HG02840 (cell line): Measurements from ENCODE around the gene SLC22A25.
"Not testable (repeated sequence)": the region's sequence is repeated elsewhere in the genome, so short reads cannot be mapped to it uniquely, and the experiment has no call there.

Experiments
- ATAC-seq: cut with Tn5 transposase; IDR thresholded peaks from one replicate; pipeline ENCODE4 v1.9.1; 2021; ENCODE audit warnings: mild to moderate bottlenecking, moderate library complexity, moderate number of reproducible peaks; ENCODE audit not compliant: unreplicated experiment, low FRiP score

Gene SLC22A25

DNA sequence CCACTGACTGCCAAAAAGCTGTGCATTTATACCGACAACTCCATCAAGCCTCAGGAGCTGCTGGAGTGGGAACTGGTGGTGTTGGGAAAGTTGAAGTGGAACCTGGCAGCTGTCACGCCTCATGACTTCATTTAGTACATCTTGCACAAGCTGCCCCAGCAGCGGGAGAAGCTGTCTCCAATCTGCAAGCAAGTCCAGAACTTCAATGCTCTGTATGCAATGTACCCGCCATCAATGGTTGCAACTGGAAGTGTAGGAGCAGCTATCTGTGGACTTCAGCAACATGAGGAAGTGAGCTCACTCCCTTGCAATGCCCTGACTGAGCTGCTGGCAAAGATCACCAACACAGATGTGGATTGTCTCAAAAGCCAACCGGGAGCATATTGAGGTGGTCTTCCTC is at the start of gene SLC22A25:
Gene SLC22A25, minus strand, starts transcription at position 67 of the 400 bp plus-strand sequence. CDS start 13,947 bp downstream, outside the sequence.
- ATAC-seq, result no peak

DNA sequence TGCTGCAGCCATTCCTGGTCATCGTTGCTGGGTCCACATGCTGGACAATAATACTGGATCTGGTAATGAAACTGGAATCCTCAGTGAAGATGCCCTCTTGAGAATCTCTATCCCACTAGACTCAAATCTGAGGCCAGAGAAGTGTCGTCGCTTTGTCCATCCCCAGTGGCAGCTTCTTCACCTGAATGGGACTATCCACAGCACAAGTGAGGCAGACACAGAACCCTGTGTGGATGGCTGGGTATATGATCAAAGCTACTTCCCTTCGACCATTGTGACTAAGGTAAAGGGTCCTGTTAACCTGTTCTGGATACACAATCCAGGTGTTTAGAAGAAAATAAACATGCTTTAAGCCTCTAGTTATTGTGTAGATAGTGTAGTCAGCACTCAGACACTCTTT is 46.9 kb upstream of the SLC22A25 start:
- no peak for ATAC-seq

DNA sequence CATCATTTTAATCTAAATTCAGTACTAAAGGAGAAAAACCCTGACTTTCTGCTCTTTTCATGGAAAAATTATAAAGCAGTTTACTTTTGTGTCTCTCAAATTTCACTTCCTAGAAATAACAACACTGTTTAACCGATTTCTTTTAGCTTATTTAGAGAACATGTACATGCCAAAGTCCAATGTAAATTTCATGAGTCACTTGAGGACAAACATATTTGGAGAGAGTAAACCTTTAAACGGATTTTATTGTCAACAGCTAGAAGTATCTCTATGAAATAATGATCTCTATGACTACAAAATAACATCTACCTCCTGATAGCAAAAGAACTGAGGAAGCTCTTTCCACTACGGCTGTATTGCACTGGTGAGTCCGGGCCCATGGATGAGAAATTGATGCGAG is 46.3 kb upstream of the SLC22A25 start:
- no peak for ATAC-seq

DNA sequence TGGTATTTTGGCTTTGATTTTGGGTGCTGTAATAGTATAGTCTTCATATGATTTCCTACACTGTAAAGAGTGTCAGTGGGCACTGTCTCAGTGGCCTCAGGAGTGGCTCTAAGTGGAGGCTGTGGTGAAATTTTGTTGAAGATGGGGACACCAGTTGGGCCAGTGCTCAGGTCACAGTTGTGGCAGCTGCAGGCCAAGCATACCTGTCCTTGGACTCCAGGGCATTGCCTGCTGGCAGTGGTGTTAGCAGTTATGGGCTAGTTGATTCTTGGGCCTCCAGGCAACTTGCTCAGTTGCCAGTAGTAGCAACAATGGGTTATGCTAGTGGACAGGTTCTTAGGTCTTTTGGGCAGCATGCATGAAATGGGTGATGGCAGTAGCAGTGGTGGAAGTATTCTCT is 39.2 kb upstream of the SLC22A25 start:
- no peak for ATAC-seq

- ATAC-seq, result no peak
These were observed 37.5 kb upstream of the SLC22A25 start for GRCh38 chr11:63280920-63281319.

- ATAC-seq, result no peak
These were observed 34.0 kb upstream of the SLC22A25 start for GRCh38 chr11:63277345-63277943.

DNA sequence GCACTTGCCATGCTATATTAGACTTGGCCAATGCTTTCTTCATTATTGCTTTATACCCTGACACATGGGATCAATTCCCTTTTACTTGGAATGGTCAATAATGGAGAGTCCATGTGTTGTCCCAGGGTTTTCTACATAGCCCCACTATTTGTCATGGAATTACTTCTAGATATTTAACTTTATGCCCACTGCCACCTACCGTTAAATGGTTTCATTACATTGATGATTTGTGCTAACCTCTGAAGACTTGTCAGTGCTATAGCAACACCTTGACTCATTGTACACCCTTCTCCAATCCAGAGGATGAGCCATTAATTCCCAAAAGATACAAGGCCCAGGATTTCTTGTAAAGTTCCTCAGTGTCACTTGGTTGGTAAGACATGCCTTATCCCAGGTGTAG is 31.4 kb upstream of the SLC22A25 start:
- ATAC-seq, result no peak

DNA sequence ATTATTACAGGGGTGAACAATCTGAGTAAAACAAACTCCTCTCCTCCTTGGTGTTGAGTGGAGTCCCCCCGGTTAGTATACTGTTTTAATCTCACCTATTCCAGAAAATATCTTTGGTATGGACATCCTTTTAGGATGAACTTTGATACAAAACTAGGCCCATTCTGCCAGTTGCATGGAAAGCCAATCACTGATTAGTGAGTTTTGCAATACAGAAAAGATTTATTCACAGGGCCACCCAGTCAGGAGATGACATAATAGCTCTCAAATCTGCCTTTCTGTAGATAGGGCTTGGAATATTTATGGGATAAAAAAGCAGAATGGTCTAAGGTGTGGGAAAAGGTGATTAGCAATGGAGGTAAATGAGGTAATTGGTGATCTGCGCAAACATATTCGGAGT is 30.3 kb upstream of the SLC22A25 start:
- ATAC-seq, result no peak

- ATAC-seq, result no peak
These were observed 19.1 kb upstream of the SLC22A25 start for GRCh38 chr11:63262547-63262946.

DNA sequence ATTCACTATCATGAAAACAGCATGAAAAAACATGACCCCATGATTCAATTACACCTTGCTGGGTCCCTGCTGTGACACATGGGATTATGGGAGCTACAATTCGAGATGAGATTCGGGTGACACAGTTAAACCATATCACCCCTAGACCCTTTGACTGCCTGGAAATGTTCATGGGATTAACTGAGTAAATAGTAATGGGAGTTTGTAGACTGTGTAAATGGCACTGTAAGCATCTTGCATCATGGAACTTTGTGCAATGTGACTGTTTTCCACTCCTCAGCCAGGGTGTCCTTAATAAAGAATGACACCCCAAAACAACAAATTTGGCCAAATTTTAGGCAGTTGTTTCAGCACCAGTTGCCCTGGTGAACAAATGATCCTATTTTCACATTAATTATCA is 7.9 kb upstream of the SLC22A25 start:
- ATAC-seq, result no peak

GRCh38 chr11:63250162-63251050 is 7.0 kb upstream of the SLC22A25 start:
- no peak for ATAC-seq

DNA sequence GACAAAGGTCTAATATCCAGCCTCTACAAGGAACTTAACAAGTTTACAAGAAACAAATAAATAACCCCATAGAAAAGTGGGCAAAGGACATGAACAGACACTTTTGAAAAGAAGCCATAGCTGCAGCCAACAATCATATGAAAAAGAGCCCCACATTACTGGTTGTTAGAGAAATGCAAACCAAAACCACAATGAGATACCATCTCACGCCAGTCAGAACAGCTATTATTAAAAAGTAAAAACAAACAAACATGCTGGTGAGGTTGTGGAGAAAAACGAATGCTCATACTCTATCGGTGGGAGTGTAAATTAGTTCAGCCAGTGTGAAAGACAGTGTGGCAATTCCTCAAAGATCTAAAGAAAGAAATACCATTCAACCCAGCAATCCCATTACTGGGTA is 5.6 kb upstream of the SLC22A25 start:
- no peak for ATAC-seq

GRCh38 chr11:63247237-63248002 is 4.0 kb upstream of the SLC22A25 start:
- not testable (repeated sequence) for ATAC-seq

GRCh38 chr11:63246045-63246444 is 2.6 kb upstream of the SLC22A25 start:
- ATAC-seq, result no peak

DNA sequence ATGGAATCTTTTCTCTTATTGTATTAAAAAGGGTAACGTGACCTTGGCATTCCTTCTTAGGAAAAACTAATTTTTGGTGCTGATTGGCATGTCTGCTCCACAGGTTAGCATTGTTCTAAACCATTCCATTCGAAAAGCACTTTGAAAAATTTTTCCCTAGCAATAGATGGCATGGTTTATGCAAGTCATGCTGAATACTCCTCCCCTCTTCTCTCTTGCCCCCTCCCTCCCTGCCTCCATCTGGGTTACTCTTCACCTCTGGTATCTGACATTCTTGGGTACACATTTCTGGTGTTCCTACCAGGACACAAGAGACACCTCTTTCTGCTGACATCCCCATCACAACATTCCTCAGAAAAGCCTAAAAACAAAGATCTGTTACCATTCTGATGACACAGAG is 1.5 kb upstream of the SLC22A25 start:
- ATAC-seq, result no peak

DNA sequence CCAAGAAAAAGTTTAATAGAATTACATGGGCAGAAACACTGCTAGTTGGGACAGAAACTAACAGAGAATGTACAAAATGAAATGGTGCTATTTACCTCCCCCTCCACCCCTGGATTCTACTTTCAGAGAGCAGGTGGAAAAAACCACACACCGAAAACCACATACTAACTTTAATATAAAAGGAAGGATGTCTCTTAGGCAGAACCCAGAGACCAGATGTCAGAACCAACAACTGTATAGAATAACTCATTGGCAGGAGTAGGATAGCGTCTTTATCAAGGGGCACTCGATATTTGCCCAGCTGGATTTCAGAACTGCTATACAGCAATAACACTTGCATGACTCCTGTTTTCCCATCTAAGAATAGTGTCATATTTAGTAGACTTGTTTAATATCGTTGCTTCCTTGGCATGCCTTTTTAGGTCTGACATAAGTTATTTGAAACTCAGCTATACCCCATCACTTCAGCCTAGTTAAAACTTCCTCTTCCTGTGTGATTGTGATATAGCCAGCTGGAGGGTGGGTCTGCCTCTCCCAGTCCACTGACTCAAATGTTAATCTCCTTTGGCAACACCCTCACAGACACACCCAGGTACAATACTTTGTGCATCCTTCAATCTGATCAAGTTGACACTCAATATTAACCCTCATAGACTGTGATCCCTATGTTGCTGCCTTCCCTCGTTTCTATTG is 1.2 kb downstream of the SLC22A25 start:
- no peak for ATAC-seq

GRCh38 chr11:63240791-63241379 is 2.5 kb downstream of the SLC22A25 start:
- ATAC-seq, result no peak

- ATAC-seq, result no peak
These were observed 3.3 kb downstream of the SLC22A25 start for GRCh38 chr11:63240098-63240497.

- no peak for ATAC-seq
These were observed 4.1 kb downstream of the SLC22A25 start for GRCh38 chr11:63239254-63239653.

- no peak for ATAC-seq
These were observed 6.0 kb downstream of the SLC22A25 start for GRCh38 chr11:63237413-63237812.
